Stomach (tissue), 4 donors: ENCODE results near the gene ANKRD55.

ENCODE experiments used
- EP300 ChIP-seq: sonication (generic); formaldehyde crosslinking; IDR thresholded peaks from one replicate; pipeline ENCODE4 v1.6.1; 2017; ENCODE audit warnings: antibody characterized with exemption
- POLR2A ChIP-seq, 4 donors: fragments of 450-650 bp; IDR thresholded peaks; one replicate each; pipeline ENCODE4 v1.6.1; 2016; ENCODE audit warnings: antibody characterized with exemption in 4 of 4, control low read depth in 2 of 4, mild to moderate bottlenecking in 1 of 4, moderate library complexity in 1 of 4
- TF ChIP-seq, protein P1 (sequence below), 7 experiments: fragments of 450-650 bp in 4 of 7; fragments of 200-600 bp in 3 of 7; sonication (generic) in 3 of 7; IDR thresholded peaks; one replicate each; pipeline ENCODE4 v1.5.1; 2016 to 2019; ENCODE audit warnings: antibody characterized with exemption in 7 of 7, control low read depth in 2 of 7, mild to moderate bottlenecking in 1 of 7

GRCh38 chr5:56111404-56111781, 121.7 kb downstream of the ANKRD55 start:
- TF ChIP-seq, protein P1, sequence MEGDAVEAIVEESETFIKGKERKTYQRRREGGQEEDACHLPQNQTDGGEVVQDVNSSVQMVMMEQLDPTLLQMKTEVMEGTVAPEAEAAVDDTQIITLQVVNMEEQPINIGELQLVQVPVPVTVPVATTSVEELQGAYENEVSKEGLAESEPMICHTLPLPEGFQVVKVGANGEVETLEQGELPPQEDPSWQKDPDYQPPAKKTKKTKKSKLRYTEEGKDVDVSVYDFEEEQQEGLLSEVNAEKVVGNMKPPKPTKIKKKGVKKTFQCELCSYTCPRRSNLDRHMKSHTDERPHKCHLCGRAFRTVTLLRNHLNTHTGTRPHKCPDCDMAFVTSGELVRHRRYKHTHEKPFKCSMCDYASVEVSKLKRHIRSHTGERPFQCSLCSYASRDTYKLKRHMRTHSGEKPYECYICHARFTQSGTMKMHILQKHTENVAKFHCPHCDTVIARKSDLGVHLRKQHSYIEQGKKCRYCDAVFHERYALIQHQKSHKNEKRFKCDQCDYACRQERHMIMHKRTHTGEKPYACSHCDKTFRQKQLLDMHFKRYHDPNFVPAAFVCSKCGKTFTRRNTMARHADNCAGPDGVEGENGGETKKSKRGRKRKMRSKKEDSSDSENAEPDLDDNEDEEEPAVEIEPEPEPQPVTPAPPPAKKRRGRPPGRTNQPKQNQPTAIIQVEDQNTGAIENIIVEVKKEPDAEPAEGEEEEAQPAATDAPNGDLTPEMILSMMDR (IDR thresholded peaks at IDR 0.05): no peak
- no peak for TF ChIP-seq EP300
- no peak for TF ChIP-seq POLR2A (IDR thresholded peaks at IDR 0.05)
